Measurements from ENCODE around the gene ARMCX1. TPM values are rescaled to one million over a fixed set of nuclear protein-coding genes. Genes with fewer than 3 reads are reported as not detected.

ARMCX1 gene
- total and polyA plus RNA-seq, 2 donors (not counting 1 experiment from before 2014, with no cell fraction given): 53.0 to 70.4 TPM

- DNase-seq (ENCODE audit: low read depth in 2 of 2): peak; percentile 36 to 37
- TF ChIP-seq CTCF (conservative IDR thresholded peaks at IDR 0.05 in 1 of 2, IDR thresholded peaks at IDR 0.05 in 1 of 2; ENCODE audit: low read depth in 1 of 2, low read length in 2 of 2): no peak
- no peak for TF ChIP-seq EZH2 (IDR thresholded peaks at IDR 0.05; ENCODE audit: low read length, missing control alignments)
These were observed 518 bp downstream of the ARMCX1 start for GRCh38 chrX:101550751-101551379.

GRCh38 chrX:101551380-101551767 is 1.0 kb downstream of the ARMCX1 start:
- H4K20me1 ChIP-seq (ENCODE audit: control insufficient read depth, extremely low read depth, insufficient read depth, low read length): no peaks in the 10 kb centered on the region
- no peaks in the 10 kb centered on the region for H3K36me3 ChIP-seq (ENCODE audit: control insufficient read depth, insufficient read depth, low read length)
- H3K4me3 ChIP-seq (replicated peaks in 1 of 4; ENCODE audit: control extremely low read depth in 1 of 4, insufficient read depth in 1 of 4, low read depth in 3 of 4, low read length in 4 of 4): peak overlapping the region; percentile 48 to 88 (median 70)
- peak in 1 of 2 donors; percentile 6 for DNase-seq (ENCODE audit: low read depth in 2 of 2)
- peak overlapping the region; percentile 83 for H3K4me2 ChIP-seq (ENCODE audit: extremely low read depth, insufficient read depth, low read length)
- no peaks in the 10 kb centered on the region for H3K4me1 ChIP-seq (ENCODE audit: control insufficient read depth, extremely low read depth, insufficient read depth, low read length)
- no peak overlapping the region for H3K9ac ChIP-seq (ENCODE audit: insufficient read depth, low read length)
- peak overlapping the region; percentile 23 for H2AFZ ChIP-seq (ENCODE audit: low read length)
- TF ChIP-seq EZH2 (IDR thresholded peaks at IDR 0.05; ENCODE audit: low read length, missing control alignments) (no peak), CTCF (conservative IDR thresholded peaks at IDR 0.05 in 1 of 2, IDR thresholded peaks at IDR 0.05 in 1 of 2; ENCODE audit: low read depth in 1 of 2, low read length in 2 of 2) (no peak)
- H3K79me2 ChIP-seq (ENCODE audit: control insufficient read depth, insufficient read depth, low read length): peaks cover 4% of the 10 kb centered on the region
- H3K9me3 ChIP-seq (ENCODE audit: control insufficient read depth, insufficient read depth, low read depth, low read length): no peaks in the 10 kb centered on the region
- H3K27ac ChIP-seq (ENCODE audit: insufficient read depth, low read length): peak overlapping the region; percentile 42
- H3K27me3 ChIP-seq (ENCODE audit: control insufficient read depth, insufficient read depth, low read length): no peaks in the 10 kb centered on the region

More at GRCh38 chrX:101550751-101551379, 518 bp downstream of the ARMCX1 start:
- Histone ChIP-seq H3K9me3 (ENCODE audit: control insufficient read depth, insufficient read depth, low read depth, low read length) (no peaks in the 10 kb centered on the region), H3K27me3 (ENCODE audit: control insufficient read depth, insufficient read depth, low read length) (no peaks in the 10 kb centered on the region), H3K27ac (ENCODE audit: insufficient read depth, low read length) (peak overlapping the region; percentile 93), H2AFZ (ENCODE audit: low read length) (peak overlapping the region; percentile 10), H3K4me1 (ENCODE audit: control insufficient read depth, extremely low read depth, insufficient read depth, low read length) (no peaks in the 10 kb centered on the region), H3K9ac (ENCODE audit: insufficient read depth, low read length) (peak overlapping the region; percentile 70), H4K20me1 (ENCODE audit: control insufficient read depth, extremely low read depth, insufficient read depth, low read length) (no peaks in the 10 kb centered on the region), H3K4me2 (ENCODE audit: extremely low read depth, insufficient read depth, low read length) (peak overlapping the region; percentile 78), H3K79me2 (ENCODE audit: control insufficient read depth, insufficient read depth, low read length) (peaks cover 4% of the 10 kb centered on the region), H3K4me3 (replicated peaks in 1 of 4; ENCODE audit: control extremely low read depth in 1 of 4, insufficient read depth in 1 of 4, low read depth in 3 of 4, low read length in 4 of 4) (peak overlapping the region; percentile 61 to 88 (median 72)), H3K36me3 (ENCODE audit: control insufficient read depth, insufficient read depth, low read length) (no peaks in the 10 kb centered on the region)

GRCh38 chrX:101552714-101553113 is 2.4 kb downstream of the ARMCX1 start:
- Histone ChIP-seq H3K79me2 (ENCODE audit: control insufficient read depth, insufficient read depth, low read length) (peaks cover 4% of the 10 kb centered on the region), H3K4me3 (replicated peaks in 1 of 4; ENCODE audit: control extremely low read depth in 1 of 4, insufficient read depth in 1 of 4, low read depth in 3 of 4, low read length in 4 of 4) (peak overlapping the region in 1 of 4 experiments; percentile 78), H3K9me3 (ENCODE audit: control insufficient read depth, insufficient read depth, low read depth, low read length) (no peaks in the 10 kb centered on the region), H3K4me1 (ENCODE audit: control insufficient read depth, extremely low read depth, insufficient read depth, low read length) (no peaks in the 10 kb centered on the region), H3K27ac (ENCODE audit: insufficient read depth, low read length) (no peak overlapping the region), H3K27me3 (ENCODE audit: control insufficient read depth, insufficient read depth, low read length) (no peaks in the 10 kb centered on the region), H4K20me1 (ENCODE audit: control insufficient read depth, extremely low read depth, insufficient read depth, low read length) (no peaks in the 10 kb centered on the region), H3K9ac (ENCODE audit: insufficient read depth, low read length) (no peak overlapping the region), H3K36me3 (ENCODE audit: control insufficient read depth, insufficient read depth, low read length) (no peaks in the 10 kb centered on the region), H2AFZ (ENCODE audit: low read length) (no peak overlapping the region), H3K4me2 (ENCODE audit: extremely low read depth, insufficient read depth, low read length) (no peak overlapping the region)
- no peak for DNase-seq (ENCODE audit: low read depth in 2 of 2)
- TF ChIP-seq EZH2 (IDR thresholded peaks at IDR 0.05; ENCODE audit: low read length, missing control alignments): no peak
- no peak for TF ChIP-seq CTCF (conservative IDR thresholded peaks at IDR 0.05 in 1 of 2, IDR thresholded peaks at IDR 0.05 in 1 of 2; ENCODE audit: low read depth in 1 of 2, low read length in 2 of 2)

All from fibroblast of lung (primary cell).